Kidney capillary endothelial cell (primary cell): ENCODE results near the gene PNPLA3.

Experiments
- DNase-seq: peaks from one replicate; pipeline ENCODE4 v3.0.0-alpha.2; 2018; ENCODE audit warnings: low spot score

PNPLA3 gene

GRCh38 chr22:43923631-43924464, at the start of gene PNPLA3:
Gene PNPLA3, plus strand, starts transcription at chr22:43923805. Its CDS starts 107 bp downstream, at chr22:43923912.
- peak; percentile 70 for DNase-seq

GRCh38 chr22:43876866-43877509, 46.6 kb upstream of the PNPLA3 start:
- DNase-seq = no peak

GRCh38 chr22:43878079-43878795, 45.4 kb upstream of the PNPLA3 start:
- DNase-seq = no peak

- no peak for DNase-seq
These were observed 44.6 kb upstream of the PNPLA3 start for GRCh38 chr22:43878831-43879550.

GRCh38 chr22:43879901-43880540, 43.6 kb upstream of the PNPLA3 start:
- no peak for DNase-seq

- no peak for DNase-seq
These were observed 43.0 kb upstream of the PNPLA3 start for GRCh38 chr22:43880541-43880991.

- no peak for DNase-seq
These were observed 42.2 kb upstream of the PNPLA3 start for GRCh38 chr22:43881091-43882061.

GRCh38 chr22:43882122-43882767, 41.4 kb upstream of the PNPLA3 start:
- DNase-seq = no peak

GRCh38 chr22:43883012-43883661, 40.5 kb upstream of the PNPLA3 start:
- DNase-seq = peak; percentile 68

GRCh38 chr22:43883719-43884415, 39.7 kb upstream of the PNPLA3 start:
- no peak for DNase-seq

- DNase-seq = peak; percentile 36
These were observed 38.8 kb upstream of the PNPLA3 start for GRCh38 chr22:43884600-43885318.

- no peak for DNase-seq
These were observed 38.3 kb upstream of the PNPLA3 start for GRCh38 chr22:43885319-43885671.

GRCh38 chr22:43885786-43886185, 37.8 kb upstream of the PNPLA3 start:
- no peak for DNase-seq

GRCh38 chr22:43886231-43886630, 37.4 kb upstream of the PNPLA3 start:
- no peak for DNase-seq

GRCh38 chr22:43887391-43887790, 36.2 kb upstream of the PNPLA3 start:
- DNase-seq = no peak

- DNase-seq = no peak
These were observed 34.9 kb upstream of the PNPLA3 start for GRCh38 chr22:43888740-43889139.

GRCh38 chr22:43889201-43889859, 34.3 kb upstream of the PNPLA3 start:
- DNase-seq = no peak

GRCh38 chr22:43889860-43890253, 33.7 kb upstream of the PNPLA3 start:
- no peak for DNase-seq
